Dermis blood vessel endothelial cell (primary cell): ENCODE data around the gene SMS. TPM values are rescaled to one million over a fixed set of nuclear protein-coding genes. Genes with fewer than 3 reads are reported as not detected.
A peak's percentile ranks its signal among the peaks of the same experiment; 100 is the strongest.
"Not testable (repeated sequence)": the region's sequence is repeated elsewhere in the genome, so short reads cannot be mapped to it uniquely, and the experiment has no call there.

ENCODE experiments used
- DNase-seq: peaks from one replicate; pipeline ENCODE4 v3.0.0; 2010
- total RNA-seq: library from RNA; depleted of rRNA; stranded (reverse); fragments of >200 nt; gene quantifications from 2 replicates; pipeline ENCODE4 v1.2.3, GENCODE V29; 2014

The SMS gene
- total RNA-seq, 1 donor from 2014 or later = 117 TPM

- DNase-seq = no peak
These were observed 12.1 kb downstream of the SMS start for GRCh38 chrX:21952624-21953023.

- DNase-seq = not testable (repeated sequence)
These were observed 12.8 kb downstream of the SMS start for GRCh38 chrX:21953195-21953830.

- DNase-seq = no peak
These were observed 15.1 kb downstream of the SMS start for GRCh38 chrX:21955403-21956189.

GRCh38 chrX:21956783-21957182, 16.3 kb downstream of the SMS start:
- DNase-seq = no peak

GRCh38 chrX:21958187-21958586, 17.7 kb downstream of the SMS start:
- no peak for DNase-seq

- no peak for DNase-seq
These were observed 18.4 kb downstream of the SMS start for GRCh38 chrX:21958916-21959315.

- DNase-seq = no peak
These were observed 19.0 kb downstream of the SMS start for GRCh38 chrX:21959362-21960051.

GRCh38 chrX:21960569-21961541, 20.3 kb downstream of the SMS start:
- no peak for DNase-seq

- no peak for DNase-seq
These were observed 21.9 kb downstream of the SMS start for GRCh38 chrX:21962361-21962760.

GRCh38 chrX:21963269-21963668, 22.8 kb downstream of the SMS start:
- no peak for DNase-seq

GRCh38 chrX:21963731-21964405, 23.4 kb downstream of the SMS start:
- no peak for DNase-seq

- no peak for DNase-seq
These were observed 26.4 kb downstream of the SMS start for GRCh38 chrX:21966866-21967265.

GRCh38 chrX:21968333-21968732, 27.8 kb downstream of the SMS start:
- no peak for DNase-seq

- no peak for DNase-seq
These were observed 29.8 kb downstream of the SMS start for GRCh38 chrX:21970326-21970725.

- DNase-seq = peak; percentile 6
These were observed 31.5 kb downstream of the SMS start for GRCh38 chrX:21972046-21972445.

GRCh38 chrX:21972721-21973120, 32.2 kb downstream of the SMS start:
- peak; percentile 62 for DNase-seq

- DNase-seq = no peak
These were observed 33.0 kb downstream of the SMS start for GRCh38 chrX:21973321-21974010.

- no peak for DNase-seq
These were observed 33.5 kb downstream of the SMS start for GRCh38 chrX:21974011-21974385.

- no peak for DNase-seq
These were observed 34.7 kb downstream of the SMS start for GRCh38 chrX:21975242-21975641.

- peak; percentile 72 for DNase-seq
These were observed 35.3 kb downstream of the SMS start for GRCh38 chrX:21975812-21976211.

- no peak for DNase-seq
These were observed 37.8 kb downstream of the SMS start for GRCh38 chrX:21978346-21978745.
